Liver (tissue), 2 donors: ENCODE results near the gene ATP6V0E1.

ENCODE experiments used
- FOXA1 ChIP-seq: IDR thresholded peaks from 2 replicates; pipeline ENCODE4 v1.6.1; 2016; ENCODE audit warnings: antibody characterized with exemption
- TF ChIP-seq, protein P1 (sequence below): fragments of 150-350 bp; IDR thresholded peaks from 2 replicates; pipeline ENCODE4 v1.5.1; 2017; ENCODE audit warnings: improper control_type of control experiment, low read depth, low read length; ENCODE audit not compliant: missing input control
- donor health status: healthy.

DNA sequence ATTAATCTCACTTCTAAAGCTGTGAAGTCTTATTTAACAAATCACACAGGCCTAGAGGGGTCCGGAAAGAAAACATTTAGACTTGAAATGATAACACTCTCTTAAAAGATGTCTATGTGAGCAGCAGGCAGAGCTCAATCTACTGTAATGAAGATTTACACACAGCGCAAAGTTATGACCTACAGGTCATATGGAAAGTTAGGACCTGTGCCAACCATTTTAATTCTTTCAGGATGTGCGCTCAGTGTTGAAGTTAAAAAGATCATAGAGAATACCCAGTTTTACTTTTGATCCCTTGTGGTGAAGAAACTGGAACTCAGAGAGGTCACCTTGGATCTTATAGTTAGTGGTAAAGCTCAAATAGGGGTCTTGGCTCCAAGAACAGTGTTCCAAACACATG lies 69.5 kb downstream of the ATP6V0E1 start:
- TF ChIP-seq, protein P1, sequence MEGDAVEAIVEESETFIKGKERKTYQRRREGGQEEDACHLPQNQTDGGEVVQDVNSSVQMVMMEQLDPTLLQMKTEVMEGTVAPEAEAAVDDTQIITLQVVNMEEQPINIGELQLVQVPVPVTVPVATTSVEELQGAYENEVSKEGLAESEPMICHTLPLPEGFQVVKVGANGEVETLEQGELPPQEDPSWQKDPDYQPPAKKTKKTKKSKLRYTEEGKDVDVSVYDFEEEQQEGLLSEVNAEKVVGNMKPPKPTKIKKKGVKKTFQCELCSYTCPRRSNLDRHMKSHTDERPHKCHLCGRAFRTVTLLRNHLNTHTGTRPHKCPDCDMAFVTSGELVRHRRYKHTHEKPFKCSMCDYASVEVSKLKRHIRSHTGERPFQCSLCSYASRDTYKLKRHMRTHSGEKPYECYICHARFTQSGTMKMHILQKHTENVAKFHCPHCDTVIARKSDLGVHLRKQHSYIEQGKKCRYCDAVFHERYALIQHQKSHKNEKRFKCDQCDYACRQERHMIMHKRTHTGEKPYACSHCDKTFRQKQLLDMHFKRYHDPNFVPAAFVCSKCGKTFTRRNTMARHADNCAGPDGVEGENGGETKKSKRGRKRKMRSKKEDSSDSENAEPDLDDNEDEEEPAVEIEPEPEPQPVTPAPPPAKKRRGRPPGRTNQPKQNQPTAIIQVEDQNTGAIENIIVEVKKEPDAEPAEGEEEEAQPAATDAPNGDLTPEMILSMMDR, result no peak
- no peak for TF ChIP-seq FOXA1
